Activated gamma-delta T cell treated with Interleukin-2 at 50 U/mL for 16 hours (primary cell): Measurements from ENCODE around the gene PCSK5.
"Not testable (repeated sequence)": the region's sequence is repeated elsewhere in the genome, so short reads cannot be mapped to it uniquely, and the experiment has no call there.

Experiments used
- DNase-seq: peaks from one replicate; pipeline ENCODE4 v3.0.0-alpha.2; 2020

The PCSK5 gene

DNA sequence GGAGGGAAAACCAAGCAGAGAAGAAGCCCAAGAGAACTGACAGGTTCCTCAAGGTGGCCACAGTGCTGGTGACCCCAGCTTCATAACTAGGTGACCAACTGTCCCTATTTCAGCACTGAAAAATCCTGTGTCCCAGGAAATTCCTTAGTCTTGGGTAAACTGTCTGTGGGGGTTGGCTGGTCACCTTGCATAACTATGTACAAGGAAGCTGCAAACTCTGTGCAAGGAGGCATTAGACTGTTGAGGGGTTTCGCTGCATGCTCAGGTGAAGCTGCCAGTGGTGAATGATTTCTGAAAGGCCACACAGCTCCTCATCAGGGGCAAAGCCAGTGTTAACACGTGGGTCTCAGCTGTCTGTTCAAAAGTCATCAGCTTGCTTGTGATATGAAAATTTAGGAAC, 36.9 kb downstream of the PCSK5 start:
- DNase-seq, result no peak

- no peak for DNase-seq
Observed at GRCh38 chr9:75930190-75930589, 39.7 kb downstream of the PCSK5 start.

DNA sequence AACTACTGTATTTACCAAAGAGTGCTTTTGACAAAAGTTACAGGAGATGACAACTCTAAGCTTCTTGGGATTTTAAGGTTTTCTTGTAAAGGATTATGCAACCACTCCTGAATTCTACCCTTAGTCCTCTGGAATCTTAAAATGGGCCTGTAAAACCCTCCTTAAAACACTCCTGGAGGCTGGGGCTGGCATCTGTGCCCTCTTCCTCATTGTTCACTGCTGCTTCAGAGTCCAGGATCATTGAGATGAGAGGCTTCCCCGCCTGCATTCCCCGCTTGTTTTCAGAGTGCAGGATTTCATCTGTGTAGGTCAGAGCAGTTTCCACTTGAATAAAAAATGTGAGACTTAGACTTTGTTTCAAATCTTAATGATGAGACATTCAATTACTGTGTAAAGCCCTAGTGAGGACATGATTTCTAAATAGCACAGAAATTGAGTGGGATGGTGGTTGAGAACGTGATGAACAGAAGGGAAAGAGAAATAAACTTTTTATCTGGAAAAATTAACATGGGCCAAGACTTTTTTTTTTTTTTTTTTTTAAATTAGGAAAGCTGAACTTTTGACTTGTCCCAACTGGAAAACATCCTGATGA, 40.4 kb downstream of the PCSK5 start:
- no peak for DNase-seq

DNA sequence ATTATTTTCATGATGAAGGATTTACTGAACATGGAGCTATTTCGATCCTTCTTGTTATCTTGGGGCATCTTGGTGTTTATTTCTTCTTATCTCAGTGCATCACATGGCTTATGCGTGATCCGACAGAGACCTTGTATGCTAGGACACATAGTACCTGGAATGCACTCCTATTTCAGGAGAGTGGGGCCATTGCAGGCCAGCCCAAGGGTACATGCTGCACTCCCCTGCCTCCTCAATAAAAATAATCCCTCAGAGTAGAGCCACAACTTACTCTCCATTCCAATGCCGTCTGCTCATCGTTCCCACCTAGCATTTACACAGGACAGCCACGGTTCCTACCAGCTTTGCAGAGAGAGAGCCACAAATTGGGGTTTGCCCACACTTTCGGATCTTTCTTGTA, 43.5 kb downstream of the PCSK5 start:
- no peak for DNase-seq

- DNase-seq, result no peak
Observed at GRCh38 chr9:75935591-75935990, 45.1 kb downstream of the PCSK5 start.

GRCh38 chr9:75937521-75938258, 47.2 kb downstream of the PCSK5 start:
- DNase-seq, result no peak

DNA sequence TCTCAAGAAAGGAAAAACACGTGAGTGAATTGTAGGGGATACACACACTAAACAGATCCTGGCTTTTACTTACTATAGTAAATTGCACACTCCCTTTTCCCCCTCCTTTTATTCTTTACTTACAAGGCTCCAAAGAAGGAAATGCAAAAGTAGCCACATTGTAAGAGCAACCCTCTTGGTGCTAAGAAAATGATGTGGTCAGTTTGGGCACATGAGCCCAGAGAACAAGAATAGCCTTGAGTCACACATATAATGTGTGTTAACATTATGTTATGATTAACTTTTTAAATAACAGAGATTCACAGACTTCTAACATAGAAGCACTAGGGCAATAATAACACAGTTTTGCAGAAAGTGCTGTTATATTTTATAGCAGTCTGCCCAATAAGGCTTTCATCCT, 48.5 kb downstream of the PCSK5 start:
- DNase-seq, result no peak

GRCh38 chr9:75939536-75940111, 49.2 kb downstream of the PCSK5 start:
- DNase-seq, result no peak

GRCh38 chr9:75941066-75941465, 50.6 kb downstream of the PCSK5 start:
- no peak for DNase-seq

- no peak for DNase-seq
Observed at GRCh38 chr9:75941577-75942311, 51.3 kb downstream of the PCSK5 start.

GRCh38 chr9:75946766-75947165, 56.3 kb downstream of the PCSK5 start:
- DNase-seq, result no peak

DNA sequence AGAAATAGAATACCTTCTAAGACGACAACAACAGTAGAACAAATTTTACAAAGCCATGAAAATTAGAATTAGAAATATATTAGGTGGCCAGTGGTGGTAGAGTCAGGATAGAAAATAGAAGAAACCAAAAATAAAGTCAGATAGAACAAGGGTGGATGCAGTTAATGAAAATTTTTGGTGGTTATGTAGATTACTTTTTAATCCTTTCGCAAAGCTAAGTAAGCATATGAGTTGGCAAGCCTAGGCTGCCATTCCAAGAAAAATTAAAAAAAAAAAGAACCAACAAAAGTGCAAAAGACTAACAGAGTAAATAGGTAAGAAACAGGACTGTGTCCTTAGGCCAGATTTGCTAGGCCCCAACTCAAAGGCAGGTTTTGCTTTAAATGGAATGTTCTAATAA, 56.8 kb downstream of the PCSK5 start:
- DNase-seq, result no peak

DNA sequence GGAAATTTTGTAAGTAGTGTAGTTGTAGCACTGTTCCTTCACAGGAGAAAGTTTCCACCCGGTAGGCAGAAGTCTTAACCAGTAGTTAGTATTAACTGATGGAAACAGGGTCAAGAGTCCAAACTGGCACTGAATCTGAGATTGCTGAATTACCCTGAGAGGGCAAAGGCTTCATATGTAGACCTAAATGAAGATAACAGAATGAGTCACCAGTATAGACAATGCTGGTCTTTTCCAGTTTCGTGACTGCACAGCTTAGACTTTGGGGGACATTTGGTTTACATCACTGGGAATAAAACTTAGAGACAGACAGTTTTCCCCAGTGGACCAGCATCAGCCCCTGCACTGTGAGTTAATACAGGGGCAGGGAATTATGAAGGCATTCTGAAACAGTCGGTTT, 60.5 kb downstream of the PCSK5 start:
- no peak for DNase-seq

DNA sequence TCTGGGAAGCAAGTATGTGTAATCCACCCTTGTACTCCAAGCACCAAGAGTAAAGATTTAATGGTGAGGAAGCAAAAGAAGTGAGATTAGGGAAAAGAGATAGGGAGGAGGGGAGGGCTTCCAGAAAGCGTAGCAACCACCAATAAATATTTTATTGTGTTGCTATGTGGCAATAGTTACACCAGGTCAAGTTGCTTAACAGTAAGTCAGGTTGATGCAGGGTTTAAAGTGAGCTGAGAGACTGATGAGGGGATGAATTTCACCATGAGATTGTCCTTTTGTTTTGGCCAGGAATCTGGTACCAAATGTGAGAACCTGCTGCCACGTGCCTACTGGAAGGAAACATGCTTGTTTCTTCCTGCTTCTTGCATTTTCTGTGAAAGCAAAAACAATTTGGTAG, 62.7 kb downstream of the PCSK5 start:
- no peak for DNase-seq

GRCh38 chr9:75956161-75956560, 65.7 kb downstream of the PCSK5 start:
- DNase-seq, result no peak

GRCh38 chr9:75957116-75957515, 66.6 kb downstream of the PCSK5 start:
- no peak for DNase-seq

- DNase-seq, result no peak
Observed at GRCh38 chr9:75958226-75958625, 67.8 kb downstream of the PCSK5 start.

DNA sequence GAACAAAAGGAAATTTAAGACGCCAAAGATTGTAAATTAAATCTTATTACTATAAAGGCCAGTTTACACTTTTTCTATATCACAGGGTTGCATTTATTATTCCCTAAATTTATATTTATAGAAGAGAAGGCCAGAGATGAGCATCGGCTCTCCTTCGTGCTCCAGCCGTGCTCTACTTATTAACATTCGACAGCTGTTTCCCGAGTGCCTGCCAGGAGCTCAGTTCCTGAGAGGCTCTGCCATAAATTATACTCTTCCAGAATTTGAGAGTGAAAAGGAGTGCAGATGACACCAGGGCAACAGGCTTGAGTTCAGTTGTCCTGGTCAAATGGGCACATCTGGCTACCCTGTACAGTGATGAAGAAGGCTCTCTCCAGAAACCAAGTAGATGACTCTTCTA, 70.1 kb downstream of the PCSK5 start:
- DNase-seq, result no peak

- no peak for DNase-seq
Observed at GRCh38 chr9:75962013-75962661, 71.7 kb downstream of the PCSK5 start.

DNA sequence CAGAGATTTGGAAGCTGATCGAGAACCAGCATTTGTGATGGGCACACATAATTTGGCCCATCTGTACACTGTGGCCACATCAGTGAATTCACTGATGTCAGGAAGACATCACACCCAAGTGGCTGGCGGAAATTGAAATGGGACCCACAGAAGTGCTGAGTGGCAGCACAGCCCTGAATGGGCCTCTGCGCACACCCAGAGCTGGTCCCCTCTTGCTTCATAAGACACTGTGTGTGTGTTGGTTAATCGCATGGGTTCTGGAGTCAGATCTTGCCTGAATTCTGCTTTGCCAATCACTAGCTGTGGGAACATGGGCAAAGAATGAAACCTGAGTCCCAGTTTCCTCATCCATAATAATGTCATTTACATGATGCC, 72.2 kb downstream of the PCSK5 start:
- no peak for DNase-seq

GRCh38 chr9:75963321-75963720, 72.8 kb downstream of the PCSK5 start:
- not testable (repeated sequence) for DNase-seq

GRCh38 chr9:75964427-75964826, 74.0 kb downstream of the PCSK5 start:
- no peak for DNase-seq

- DNase-seq, result no peak
Observed at GRCh38 chr9:75965231-75965630, 74.8 kb downstream of the PCSK5 start.
